GM23248 (cell line): Measurements from ENCODE around the gene MIB2. TPM values are rescaled to one million over a fixed set of nuclear protein-coding genes. Genes with fewer than 3 reads are reported as not detected.

ENCODE experiments used
- DNase-seq: peaks from one replicate; pipeline ENCODE4 v3.0.0-alpha.2; 2015
- H2AFZ ChIP-seq: fragments of 200-600 bp; sonication (generic); 2 replicates; pipeline ENCODE4 v1.6.1; 2016; ENCODE audit warnings: antibody characterized with exemption
- H3F3A ChIP-seq: fragments of 200-600 bp; sonication (generic); 2 replicates; pipeline ENCODE4 v1.6.1; 2016; ENCODE audit warnings: mild to moderate bottlenecking, antibody characterized with exemption, mixed run types; ENCODE audit not compliant: insufficient read depth
- H3K27ac ChIP-seq: fragments of 200-600 bp; sonication (generic); 2 replicates; pipeline ENCODE4 v1.5.1; 2016; ENCODE audit warnings: mild to moderate bottlenecking
- H3K27me3 ChIP-seq: fragments of 200-600 bp; sonication (generic); replicated peaks from 2 replicates; pipeline ENCODE4 v1.6.1; 2016; ENCODE audit warnings: mild to moderate bottlenecking; ENCODE audit not compliant: insufficient read depth
- H3K36me3 ChIP-seq: fragments of 200-600 bp; sonication (generic); 2 replicates; pipeline ENCODE4 v1.6.1; 2016; ENCODE audit warnings: low read depth, mild to moderate bottlenecking
- H3K4me1 ChIP-seq: fragments of 200-600 bp; sonication (generic); 2 replicates; pipeline ENCODE4 v1.6.1; 2016; ENCODE audit warnings: mild to moderate bottlenecking; ENCODE audit not compliant: insufficient read depth
- H3K4me2 ChIP-seq: fragments of 200-600 bp; sonication (generic); one replicate; pipeline ENCODE4 v1.6.1; 2016; ENCODE audit warnings: mild to moderate bottlenecking; ENCODE audit not compliant: unreplicated experiment
- H3K4me3 ChIP-seq: fragments of 200-600 bp; sonication (generic); 2 replicates; pipeline ENCODE4 v1.5.1; 2016; ENCODE audit warnings: mild to moderate bottlenecking
- H3K79me2 ChIP-seq: fragments of 200-600 bp; sonication (generic); 2 replicates; pipeline ENCODE4 v1.6.1; 2016; ENCODE audit warnings: mild to moderate bottlenecking; ENCODE audit not compliant: insufficient read depth
- H3K9ac ChIP-seq: fragments of 200-600 bp; sonication (generic); 2 replicates; pipeline ENCODE4 v1.6.1; 2016; ENCODE audit warnings: mild to moderate bottlenecking
- H3K9me2 ChIP-seq: fragments of 200-600 bp; sonication (generic); 2 replicates; pipeline ENCODE4 v1.6.1; 2016; ENCODE audit warnings: mixed run types, mild to moderate bottlenecking, moderate library complexity; ENCODE audit not compliant: insufficient read depth
- H3K9me3 ChIP-seq: fragments of 200-600 bp; sonication (generic); one replicate; pipeline ENCODE4 v1.6.1; 2017; ENCODE audit warnings: low read depth
- H4K20me1 ChIP-seq: fragments of 200-600 bp; sonication (generic); 2 replicates; pipeline ENCODE4 v1.6.0; 2016; ENCODE audit not compliant: insufficient read depth
- EZH2 ChIP-seq: fragments of 200-600 bp; sonication (generic); IDR thresholded peaks from 2 replicates; pipeline ENCODE4 v1.6.1; 2018; ENCODE audit warnings: antibody characterized with exemption, mild to moderate bottlenecking; ENCODE audit not compliant: insufficient read depth, poor library complexity, severe bottlenecking
- EZH2phosphoT487 ChIP-seq: fragments of 200-600 bp; sonication (generic); IDR thresholded peaks from 2 replicates; pipeline ENCODE4 v1.6.1; 2018; ENCODE audit warnings: antibody characterized with exemption, moderate library complexity, mild to moderate bottlenecking, low read depth; ENCODE audit not compliant: insufficient read depth
- WGBS, 2 experiments: methylation state at CpG; one replicate each; pipeline ENCODE4 v1.1.6; 2015 to 2017; ENCODE audit warnings: low lambda C conversion rate in 2 of 2, low coverage in 1 of 2; ENCODE audit errors: missing lambda C conversion rate in 2 of 2; 5-methylcytosine and 5-hydroxymethylcytosine counted together
- in situ Hi-C: fragments of 300-500 bp; cut with MboI; formaldehyde crosslinking; loops from 2 replicates; pipeline ENCODE4 v1.15.0; 2020
- polyA plus RNA-seq: library from polyadenylated mRNA; unstranded; fragments of >200 nt; fragmentation: Nextera tagmentation; extraction: Ambion mirVana; gene quantifications from 2 replicates; pipeline ENCODE4 v1.2.1, GENCODE V29; 2016
- total RNA-seq: library from RNA; depleted of rRNA; stranded (reverse); fragments of >200 nt; shearing (Covaris generic); gene quantifications from 2 replicates; pipeline ENCODE4 v1.2.3, GENCODE V29; 2014; rRNA removed

MIB2 gene
- total and polyA plus RNA-seq, 2 experiments from 2014 or later = 30.3 to 70.5 TPM

DNA sequence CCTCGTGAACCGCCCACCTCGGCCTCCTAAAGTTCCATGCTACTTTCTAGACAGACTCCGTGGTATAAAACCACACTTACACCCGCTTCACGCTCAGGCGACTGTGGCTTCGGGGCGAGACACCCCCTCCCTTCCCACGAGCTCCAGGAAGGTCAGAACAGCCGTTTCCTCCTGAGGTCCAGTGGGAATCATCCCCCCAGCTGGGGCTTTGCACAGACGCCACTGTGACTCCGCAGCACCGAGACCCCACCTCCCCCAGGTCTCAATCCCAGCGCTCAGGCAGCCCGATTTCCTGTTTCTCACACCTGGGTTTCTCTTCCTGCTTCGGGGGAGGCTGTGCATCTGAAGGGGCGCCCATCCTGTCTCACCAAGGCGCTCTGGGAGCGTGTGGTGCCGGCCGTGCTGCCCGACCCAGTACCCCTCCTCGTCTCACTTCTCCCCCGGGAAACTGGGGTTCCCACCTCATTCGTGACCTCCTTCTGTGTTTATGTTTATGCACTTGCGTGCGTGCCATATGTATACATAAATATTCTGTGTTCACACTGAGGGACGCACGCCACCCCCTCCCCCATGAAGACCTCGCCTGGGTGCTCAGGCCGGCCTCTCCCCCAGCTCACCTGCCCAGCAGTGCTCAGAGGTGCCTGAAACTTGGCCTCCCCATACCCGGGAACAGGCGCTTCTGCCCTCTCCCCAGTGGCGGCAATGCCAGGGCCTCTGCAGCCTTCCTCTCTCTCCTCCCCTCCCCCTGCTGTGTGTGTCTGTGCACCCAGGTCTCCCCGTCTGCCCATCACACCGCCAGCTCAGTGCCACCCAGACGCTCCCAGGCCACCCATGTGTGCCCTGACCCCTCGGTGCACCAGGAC, 62.6 kb downstream of the MIB2 start:
- no peak overlapping the region for H3K9ac ChIP-seq
- H3F3A ChIP-seq = no peaks in the 10 kb centered on the region
- TF ChIP-seq EZH2 = no peak
- no peak for TF ChIP-seq EZH2phosphoT487
- H2AFZ ChIP-seq = no peak overlapping the region
- H3K4me1 ChIP-seq = no peaks in the 10 kb centered on the region
- DNase-seq = no peak
- H3K9me3 ChIP-seq = no peaks in the 10 kb centered on the region
- H3K27ac ChIP-seq = no peak overlapping the region
- 87 to 88% methylated on average over 38 to 39 of the region's 39 CpGs for WGBS, 2 experiments
- H3K36me3 ChIP-seq = no peaks in the 10 kb centered on the region
- in situ Hi-C loops = no loop called here
- H3K4me2 ChIP-seq = no peak overlapping the region
- no peaks in the 10 kb centered on the region for H3K27me3 ChIP-seq
- no peak overlapping the region for H3K4me3 ChIP-seq
- peaks cover 57% of the 10 kb centered on the region for H3K79me2 ChIP-seq
- no peaks in the 10 kb centered on the region for H4K20me1 ChIP-seq
- H3K9me2 ChIP-seq = no peaks in the 10 kb centered on the region

DNA sequence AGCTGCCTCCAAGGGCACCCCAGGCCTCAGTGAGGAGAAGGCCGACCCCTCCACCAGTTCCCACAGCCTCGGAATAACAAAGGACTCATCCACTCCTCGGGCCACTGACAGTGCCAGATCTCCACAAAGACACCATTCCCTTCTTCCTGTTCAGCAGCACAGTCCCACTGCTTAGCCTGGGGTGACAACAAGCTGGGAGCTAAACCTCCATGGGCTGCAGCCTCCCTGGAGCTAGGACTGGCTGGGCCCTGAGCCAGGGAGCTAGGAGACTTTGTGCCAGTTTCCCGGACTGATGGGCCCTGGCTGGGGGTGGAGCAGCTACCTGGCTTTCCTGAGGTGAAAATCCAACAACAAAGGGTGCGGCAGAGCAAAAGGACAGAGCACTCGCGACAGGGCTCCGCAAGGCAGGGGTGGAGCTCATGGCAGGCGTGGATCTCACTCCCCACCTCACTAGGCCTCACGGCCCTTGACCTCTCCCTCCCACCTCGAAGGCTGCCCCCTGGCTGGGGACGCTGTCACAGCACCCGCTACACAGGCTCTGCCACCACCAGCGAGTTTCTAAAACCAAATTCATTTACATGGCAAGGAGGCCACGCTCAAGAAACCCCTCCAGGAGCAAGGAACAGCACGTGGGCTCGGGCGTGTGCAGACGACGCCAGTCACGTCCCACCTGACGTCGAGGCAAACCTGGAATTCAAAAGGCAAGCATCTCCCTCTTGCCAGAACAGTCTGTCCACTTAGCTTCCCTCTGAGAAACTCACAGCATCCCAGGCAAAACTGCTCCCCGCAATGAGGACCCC, 63.5 kb downstream of the MIB2 start:
- Histone ChIP-seq H3K9ac (no peak overlapping the region), H3K27ac (no peak overlapping the region), H3K9me2 (no peaks in the 10 kb centered on the region), H3K4me1 (no peaks in the 10 kb centered on the region), H3K9me3 (no peaks in the 10 kb centered on the region), H3K4me2 (no peak overlapping the region), H4K20me1 (no peaks in the 10 kb centered on the region), H3K79me2 (peaks cover 66% of the 10 kb centered on the region), H3K4me3 (no peak overlapping the region), H3F3A (no peaks in the 10 kb centered on the region), H3K27me3 (no peaks in the 10 kb centered on the region), H2AFZ (no peak overlapping the region), H3K36me3 (no peaks in the 10 kb centered on the region)
- TF ChIP-seq EZH2phosphoT487 = no peak
- TF ChIP-seq EZH2 = no peak
- in situ Hi-C loops = no loop called here
- WGBS, 2 experiments = 73 to 75% methylated on average over 22 to 24 of the region's 24 CpGs
- no peak for DNase-seq

Other genes starting within 250 kb of the MIB2 start
- 118 and 120 TPM in 2 replicates for gene AURKAIP1, start 240.3 kb upstream of the MIB2 start, total RNA-seq
- gene AURKAIP1, start 240.3 kb upstream of the MIB2 start, polyA plus RNA-seq = 216 and 218 TPM in 2 replicates
- gene CCNL2, start 216.2 kb upstream of the MIB2 start, total RNA-seq = 150 and 185 TPM in 2 replicates
- 151 and 199 TPM in 2 replicates for gene CCNL2, start 216.2 kb upstream of the MIB2 start, polyA plus RNA-seq
- gene MRPL20, start 208.2 kb upstream of the MIB2 start, total RNA-seq = 88.9 and 105 TPM in 2 replicates
- gene MRPL20, start 208.2 kb upstream of the MIB2 start, polyA plus RNA-seq = 176 and 181 TPM in 2 replicates
- 0.51 and 0.97 TPM in 2 replicates for gene ANKRD65, start 194.2 kb upstream of the MIB2 start, total RNA-seq
- 0.44 and 0.70 TPM in 2 replicates for gene ANKRD65, start 194.2 kb upstream of the MIB2 start, polyA plus RNA-seq
- gene VWA1, start 179.8 kb upstream of the MIB2 start, total RNA-seq = 1.4 and 2.3 TPM in 2 replicates
- 0.60 and 1.3 TPM in 2 replicates for gene VWA1, start 179.8 kb upstream of the MIB2 start, polyA plus RNA-seq
- gene ATAD3C, start 165.8 kb upstream of the MIB2 start, total RNA-seq = not detected in 2 replicates
- 0.51 TPM in 1 of 2 replicates, not detected in the other for gene ATAD3C, start 165.8 kb upstream of the MIB2 start, polyA plus RNA-seq
- 20.2 and 34.7 TPM in 2 replicates for gene ATAD3B, start 143.7 kb upstream of the MIB2 start, total RNA-seq
- 11.6 and 12.1 TPM in 2 replicates for gene ATAD3B, start 143.7 kb upstream of the MIB2 start, polyA plus RNA-seq
- gene ATAD3A, start 103.3 kb upstream of the MIB2 start, total RNA-seq = 45.8 and 54.5 TPM in 2 replicates
- gene ATAD3A, start 103.3 kb upstream of the MIB2 start, polyA plus RNA-seq = 42.8 and 44.9 TPM in 2 replicates
- 1.1 and 3.3 TPM in 2 replicates for gene TMEM240, start 74.9 kb upstream of the MIB2 start, total RNA-seq
- 0.44 and 0.76 TPM in 2 replicates for gene TMEM240, start 74.9 kb upstream of the MIB2 start, polyA plus RNA-seq
- 60.8 and 69.2 TPM in 2 replicates for gene SSU72, start 40.6 kb upstream of the MIB2 start, total RNA-seq
- gene SSU72, start 40.6 kb upstream of the MIB2 start, polyA plus RNA-seq = 195 and 204 TPM in 2 replicates
- 7.7 and 9.8 TPM in 2 replicates for gene FNDC10, start 15.4 kb upstream of the MIB2 start, total RNA-seq
- gene FNDC10, start 15.4 kb upstream of the MIB2 start, polyA plus RNA-seq = 3.1 and 3.9 TPM in 2 replicates
- gene MMP23B, start 16.7 kb downstream of the MIB2 start, total RNA-seq = not detected in 2 replicates
- gene MMP23B, start 16.7 kb downstream of the MIB2 start, polyA plus RNA-seq = 1.1 TPM in 1 of 2 replicates, not detected in the other
- gene CDK11B, start 43.5 kb downstream of the MIB2 start, total RNA-seq = 8.2 and 11.7 TPM in 2 replicates
- gene CDK11B, start 43.5 kb downstream of the MIB2 start, polyA plus RNA-seq = 18.2 and 19.1 TPM in 2 replicates
- 32.5 and 38.3 TPM in 2 replicates for gene SLC35E2B, start 77.3 kb downstream of the MIB2 start, total RNA-seq
- 22.2 and 23.4 TPM in 2 replicates for gene SLC35E2B, start 77.3 kb downstream of the MIB2 start, polyA plus RNA-seq
- 5.1 and 14.4 TPM in 2 replicates for gene CDK11A, start 108.9 kb downstream of the MIB2 start, total RNA-seq
- gene CDK11A, start 108.9 kb downstream of the MIB2 start, polyA plus RNA-seq = 18.9 and 20.0 TPM in 2 replicates
- 43.0 and 45.4 TPM in 2 replicates for gene NADK, start 163.0 kb downstream of the MIB2 start, total RNA-seq
- gene NADK, start 163.0 kb downstream of the MIB2 start, polyA plus RNA-seq = 43.1 and 43.9 TPM in 2 replicates